ENCODE results near the gene ANTXR2.

Gene ANTXR2

GRCh38 chr4:80092088-80092487, 19.1 kb upstream of the ANTXR2 start:
- DNase-seq (ENCODE audit: low read depth): no peak

DNA sequence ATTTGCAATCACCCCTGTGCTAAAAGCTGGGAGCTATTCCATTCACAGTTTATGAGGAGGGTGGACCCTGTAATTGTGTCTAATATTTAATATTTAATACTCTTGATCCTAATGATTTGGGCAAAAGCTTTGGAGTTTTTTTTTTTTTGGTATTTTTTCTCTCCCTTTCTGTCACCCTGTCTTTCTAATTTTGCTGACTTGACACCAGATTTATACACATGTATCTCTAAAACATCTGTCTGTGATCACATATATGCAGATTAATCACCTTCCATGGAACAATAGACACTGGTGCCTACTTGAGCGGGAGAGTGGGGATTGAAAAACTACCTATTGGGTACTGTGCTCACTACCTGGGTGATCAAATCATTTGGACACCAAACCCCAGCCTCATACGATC, 18.7 kb upstream of the ANTXR2 start:
- DNase-seq (ENCODE audit: low read depth): no peak

DNA sequence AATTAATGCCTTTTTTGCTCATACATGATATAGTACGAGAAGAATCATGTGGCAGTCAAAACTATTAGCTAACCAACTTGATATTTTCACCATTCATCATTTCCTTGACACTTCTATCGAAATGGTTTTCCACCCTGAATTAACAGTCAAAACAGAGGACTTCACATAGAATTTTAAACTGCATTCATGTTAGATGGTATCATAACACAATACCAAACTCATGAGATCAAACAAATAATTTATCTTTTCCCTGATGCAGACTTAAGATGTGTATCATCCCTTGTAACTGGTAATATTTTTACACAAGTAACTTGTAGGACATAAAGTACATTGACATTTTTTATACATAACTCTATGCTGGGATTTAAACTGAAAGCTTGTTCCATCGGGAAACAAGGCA, 18.2 kb upstream of the ANTXR2 start:
- DNase-seq (ENCODE audit: low read depth): no peak

- no peak for DNase-seq (ENCODE audit: low read depth)
These were observed 17.1 kb upstream of the ANTXR2 start for GRCh38 chr4:80090090-80090489.

- DNase-seq (ENCODE audit: low read depth): no peak
These were observed 15.4 kb upstream of the ANTXR2 start for GRCh38 chr4:80088471-80088870.

DNA sequence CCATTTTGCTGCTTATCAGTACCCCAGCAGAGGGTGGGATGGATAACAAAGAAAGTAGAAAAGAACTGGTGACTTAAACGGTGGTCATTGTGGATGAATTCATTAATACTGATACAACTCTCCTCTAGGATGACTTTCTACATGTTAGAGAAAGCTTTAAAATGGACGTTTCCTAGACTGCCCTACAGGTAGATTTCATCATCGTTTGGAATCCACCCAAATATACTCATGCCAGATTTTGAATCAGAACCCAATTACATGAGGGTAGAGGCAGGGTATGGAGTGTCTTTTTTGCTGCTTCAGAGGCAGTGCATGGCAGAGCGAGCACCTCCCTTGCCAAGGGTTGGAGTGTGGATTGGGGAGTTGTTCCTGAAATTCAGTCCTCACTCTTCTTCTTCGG, 13.3 kb upstream of the ANTXR2 start:
- no peak for DNase-seq (ENCODE audit: low read depth)

DNA sequence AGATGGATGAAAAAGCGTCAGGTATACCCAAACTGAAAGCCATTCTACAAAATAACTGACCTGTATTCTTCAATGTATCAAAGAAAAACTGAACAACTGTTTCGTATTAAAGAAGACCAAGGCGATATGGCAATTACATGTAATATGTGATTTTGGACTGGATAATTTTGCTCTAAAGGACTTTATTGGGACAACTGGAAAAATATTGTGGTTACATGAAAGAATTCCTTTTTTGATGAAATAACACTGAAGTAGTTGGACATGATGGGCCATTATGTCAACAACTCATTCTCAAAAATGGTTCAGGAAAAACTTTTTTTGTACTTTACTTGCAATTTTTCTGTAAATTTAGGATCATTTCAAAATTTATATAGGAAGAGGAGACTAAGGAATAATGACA, 12.1 kb upstream of the ANTXR2 start:
- DNase-seq (ENCODE audit: low read depth): no peak

GRCh38 chr4:80082693-80083092, 9.7 kb upstream of the ANTXR2 start:
- no peak for DNase-seq (ENCODE audit: low read depth)

GRCh38 chr4:80081566-80081965, 8.5 kb upstream of the ANTXR2 start:
- no peak for DNase-seq (ENCODE audit: low read depth)

- no peak for DNase-seq (ENCODE audit: low read depth)
These were observed 6.4 kb upstream of the ANTXR2 start for GRCh38 chr4:80079255-80079923.

DNA sequence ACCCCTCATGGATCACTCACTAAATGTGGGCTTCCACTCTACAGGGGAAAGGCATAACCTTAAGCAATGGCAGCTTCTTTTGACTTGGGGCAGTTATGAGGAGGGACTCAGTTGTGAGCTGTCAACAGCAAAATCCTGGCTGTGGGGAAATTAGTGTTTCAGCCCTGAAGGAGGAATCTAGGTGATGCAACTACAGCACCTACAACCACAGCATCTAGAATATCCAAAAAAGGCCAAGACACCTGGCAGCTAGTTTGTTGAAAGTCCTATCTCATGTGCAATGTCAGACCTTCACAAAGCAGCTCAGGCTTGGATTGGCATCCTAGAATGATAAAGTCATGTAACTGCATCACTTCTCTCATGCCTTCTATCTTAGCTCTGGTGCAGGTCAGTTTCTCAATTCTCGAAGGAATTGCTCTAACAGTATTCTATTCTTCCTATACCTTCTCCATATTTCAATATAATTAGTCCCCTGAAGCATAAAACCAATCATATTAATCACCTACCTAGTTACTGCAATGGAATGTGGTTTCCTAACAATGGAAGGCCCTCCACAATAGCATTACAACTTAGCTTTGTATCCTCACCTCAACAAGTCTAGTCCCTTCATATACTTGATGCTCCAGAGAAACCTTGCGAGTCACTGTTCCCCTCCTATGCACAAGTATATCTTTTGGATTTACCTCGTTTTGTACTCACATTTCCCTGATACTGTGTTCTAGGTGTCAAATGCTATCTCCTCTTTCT, 5.5 kb upstream of the ANTXR2 start:
- DNase-seq (ENCODE audit: low read depth): no peak

GRCh38 chr4:80077639-80078038, 4.6 kb upstream of the ANTXR2 start:
- peak; percentile 81 for DNase-seq (ENCODE audit: low read depth)

GRCh38 chr4:80076681-80077080, 3.7 kb upstream of the ANTXR2 start:
- DNase-seq (ENCODE audit: low read depth): no peak

DNA sequence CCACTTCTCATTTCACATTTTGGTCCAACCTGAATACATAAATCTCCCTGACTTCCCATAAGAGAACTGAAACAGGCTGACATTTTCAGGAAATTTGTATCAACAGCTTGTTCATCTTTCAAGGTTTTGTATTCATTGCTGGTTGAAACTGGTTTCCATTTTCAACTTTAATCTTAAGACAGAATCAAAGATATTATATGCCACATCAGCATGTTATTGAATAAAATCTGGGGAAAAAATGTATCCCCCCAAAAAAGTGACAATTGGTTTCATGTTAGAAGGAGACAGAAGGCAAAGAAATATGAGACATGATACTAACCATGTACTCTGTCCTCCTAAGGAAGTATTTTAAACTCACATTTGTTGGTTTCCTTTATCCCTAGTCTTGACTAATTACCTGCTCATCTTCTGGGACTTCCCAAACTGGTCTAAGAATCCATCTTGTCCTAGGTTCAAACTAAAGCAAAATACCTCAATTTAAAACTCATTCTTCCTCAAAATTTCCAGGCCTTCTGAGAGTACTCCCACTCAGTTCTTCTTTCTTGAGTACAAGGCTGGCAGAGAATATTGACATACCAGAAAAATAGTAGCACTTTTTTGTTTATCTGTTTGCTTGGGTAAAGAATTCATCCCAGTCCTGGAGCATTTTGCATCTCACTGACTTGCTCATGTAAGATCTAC, 3.1 kb upstream of the ANTXR2 start:
- no peak for DNase-seq (ENCODE audit: low read depth)

DNA sequence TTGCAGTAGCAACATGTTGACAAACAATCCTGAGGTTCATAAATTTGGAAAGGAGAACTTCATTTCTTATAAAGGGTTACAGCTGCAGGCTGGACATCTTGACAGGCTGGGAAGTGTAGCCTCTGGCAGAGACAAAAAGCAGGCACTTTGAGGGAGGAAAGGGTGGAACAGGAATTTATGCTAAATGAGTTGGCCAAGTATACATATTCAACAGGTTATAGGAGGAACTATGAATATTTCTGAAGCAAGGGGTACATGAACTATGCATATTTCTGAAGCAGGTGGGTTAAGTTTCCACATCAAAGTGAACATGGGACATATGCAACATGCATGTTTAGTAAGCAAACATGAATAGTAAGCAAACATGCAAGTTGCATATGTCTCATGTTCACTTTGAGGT, 1.6 kb upstream of the ANTXR2 start:
- no peak for DNase-seq (ENCODE audit: low read depth)

- no peak for DNase-seq (ENCODE audit: low read depth)
These were observed 1.0 kb upstream of the ANTXR2 start for GRCh38 chr4:80074069-80074468.

DNA sequence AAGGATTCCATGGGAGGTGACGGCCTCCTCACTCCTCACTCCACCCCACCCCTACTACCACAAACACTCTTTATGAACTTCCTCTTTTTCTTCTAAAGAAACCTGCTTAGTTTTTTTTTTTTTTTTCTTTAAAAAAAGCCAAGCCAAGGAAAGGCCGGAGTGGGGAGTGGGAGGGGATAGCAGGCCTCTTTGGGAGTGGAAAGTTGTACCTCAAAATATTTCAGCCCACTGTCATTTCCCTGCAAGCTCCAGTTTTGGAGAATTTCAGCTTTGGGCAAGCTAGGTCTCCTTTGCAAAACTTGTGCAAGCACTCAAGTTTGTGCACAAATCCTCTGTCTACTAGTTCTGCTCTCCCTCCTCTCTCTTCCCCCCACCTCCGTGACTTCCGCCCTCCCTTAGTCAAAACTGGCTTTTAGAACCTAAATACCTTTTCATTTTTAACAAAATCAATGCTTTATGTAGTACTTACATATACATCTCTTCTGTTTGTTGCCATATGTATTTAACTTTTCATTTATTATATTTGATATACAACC, 512 bp upstream of the ANTXR2 start:
- no peak for DNase-seq (ENCODE audit: low read depth)

- peak; percentile 49 for DNase-seq (ENCODE audit: low read depth)
These were observed 743 bp downstream of the ANTXR2 start for GRCh38 chr4:80072228-80072743.

GRCh38 chr4:80071604-80072227, 1.3 kb downstream of the ANTXR2 start:
- no peak for DNase-seq (ENCODE audit: low read depth)

GRCh38 chr4:80070880-80071603, 2.0 kb downstream of the ANTXR2 start:
- no peak for DNase-seq (ENCODE audit: low read depth)

DNA sequence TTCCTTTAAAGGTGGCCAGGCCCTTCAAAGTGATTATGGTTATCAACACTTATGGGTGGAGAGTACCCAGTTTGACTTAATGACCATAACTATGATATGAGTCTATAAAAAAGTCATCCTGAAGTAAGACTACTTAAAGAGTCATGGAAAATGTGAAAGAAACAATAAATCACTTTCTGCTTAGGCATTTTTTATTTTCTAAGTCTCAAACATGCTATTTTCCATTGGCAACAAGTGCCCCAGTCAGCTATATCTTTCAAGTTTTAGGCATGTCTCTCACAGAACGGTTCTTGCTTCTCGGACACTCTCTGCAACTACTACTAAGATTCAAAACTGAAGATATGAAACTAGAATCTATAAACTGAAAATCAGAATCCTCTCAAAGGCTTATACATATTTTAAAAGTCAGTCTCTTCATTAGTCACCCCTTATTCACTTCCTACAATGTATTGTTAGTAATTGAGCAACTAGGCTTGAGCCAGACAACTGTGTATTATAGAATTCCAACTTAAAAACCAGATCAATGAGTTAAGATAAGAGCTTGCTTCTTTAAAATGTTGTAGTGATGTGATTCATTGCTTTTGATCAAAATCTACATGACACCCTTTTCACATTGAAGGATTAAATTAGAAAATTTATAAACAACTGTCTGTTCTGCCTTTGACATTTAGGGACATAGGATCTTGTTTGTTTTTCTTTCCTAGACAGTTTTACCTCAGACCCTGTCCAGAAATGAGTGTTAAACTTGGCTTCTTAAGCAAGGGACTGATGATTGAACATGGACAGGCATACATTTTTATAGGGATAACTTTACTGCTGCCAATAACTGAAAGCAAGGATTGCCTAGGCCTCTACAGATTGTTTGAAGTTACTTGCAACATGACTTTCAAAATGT, 2.9 kb downstream of the ANTXR2 start:
- peak; percentile 60 for DNase-seq (ENCODE audit: low read depth)

Measured in ELR (cell line).